ENCODE measurements around the gene LELP1.

The LELP1 gene

GRCh38 chr1:153250166-153250565 lies 46.9 kb downstream of the LELP1 start:
- Histone ChIP-seq H3K27ac (ENCODE audit: low read length) (no peak overlapping the region), H3K4me1 (ENCODE audit: low read length) (peaks cover 36% of the 10 kb centered on the region), H2AFZ (ENCODE audit: low read depth, low read length) (no peak overlapping the region), H3K9ac (ENCODE audit: low read length) (no peak overlapping the region), H3K79me2 (ENCODE audit: low read length) (no peaks in the 10 kb centered on the region), H3K4me2 (ENCODE audit: low read length) (no peak overlapping the region), H4K20me1 (ENCODE audit: insufficient read depth, low read length) (no peaks in the 10 kb centered on the region), H3K4me3 (ENCODE audit: low read length) (no peak overlapping the region), H3K9me3 (ENCODE audit: insufficient read depth, low read length) (no peaks in the 10 kb centered on the region), H3K36me3 (replicated peaks; ENCODE audit: low read depth, low read length) (no peaks in the 10 kb centered on the region), H3K27me3 (ENCODE audit: low read depth, low read length) (no peaks in the 10 kb centered on the region)
- TF ChIP-seq EZH2phosphoT487 (IDR thresholded peaks at IDR 0.05; ENCODE audit: low read depth) = no peak
- TF ChIP-seq, protein P1, sequence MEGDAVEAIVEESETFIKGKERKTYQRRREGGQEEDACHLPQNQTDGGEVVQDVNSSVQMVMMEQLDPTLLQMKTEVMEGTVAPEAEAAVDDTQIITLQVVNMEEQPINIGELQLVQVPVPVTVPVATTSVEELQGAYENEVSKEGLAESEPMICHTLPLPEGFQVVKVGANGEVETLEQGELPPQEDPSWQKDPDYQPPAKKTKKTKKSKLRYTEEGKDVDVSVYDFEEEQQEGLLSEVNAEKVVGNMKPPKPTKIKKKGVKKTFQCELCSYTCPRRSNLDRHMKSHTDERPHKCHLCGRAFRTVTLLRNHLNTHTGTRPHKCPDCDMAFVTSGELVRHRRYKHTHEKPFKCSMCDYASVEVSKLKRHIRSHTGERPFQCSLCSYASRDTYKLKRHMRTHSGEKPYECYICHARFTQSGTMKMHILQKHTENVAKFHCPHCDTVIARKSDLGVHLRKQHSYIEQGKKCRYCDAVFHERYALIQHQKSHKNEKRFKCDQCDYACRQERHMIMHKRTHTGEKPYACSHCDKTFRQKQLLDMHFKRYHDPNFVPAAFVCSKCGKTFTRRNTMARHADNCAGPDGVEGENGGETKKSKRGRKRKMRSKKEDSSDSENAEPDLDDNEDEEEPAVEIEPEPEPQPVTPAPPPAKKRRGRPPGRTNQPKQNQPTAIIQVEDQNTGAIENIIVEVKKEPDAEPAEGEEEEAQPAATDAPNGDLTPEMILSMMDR (IDR thresholded peaks at IDR 0.05; ENCODE audit: low read depth, low read length) = no peak

DNA sequence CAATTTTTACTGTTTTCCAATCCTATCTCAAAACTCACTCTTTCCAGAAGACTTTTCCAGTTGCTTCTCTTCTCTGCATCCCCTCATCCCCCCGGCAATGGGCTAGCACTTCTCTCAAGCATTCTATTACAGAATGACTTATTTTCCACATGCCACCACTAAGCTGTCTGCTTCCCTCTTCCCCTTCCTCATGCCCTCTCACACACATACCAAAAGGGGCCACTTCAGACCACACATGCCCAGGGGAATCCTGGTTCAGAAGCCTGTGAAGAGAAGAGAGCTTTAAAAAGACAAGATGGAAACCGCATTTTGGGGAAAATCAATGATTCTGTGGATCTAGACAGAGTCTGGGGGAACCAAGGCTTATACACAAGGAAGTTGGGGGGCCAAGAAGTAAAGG lies 47.9 kb downstream of the LELP1 start:
- TF ChIP-seq EZH2phosphoT487 (IDR thresholded peaks at IDR 0.05; ENCODE audit: low read depth) = no peak
- TF ChIP-seq, protein P1 (IDR thresholded peaks at IDR 0.05; ENCODE audit: low read depth, low read length) = no peak
- H4K20me1 ChIP-seq (ENCODE audit: insufficient read depth, low read length) = no peaks in the 10 kb centered on the region
- no peaks in the 10 kb centered on the region for H3K27me3 ChIP-seq (ENCODE audit: low read depth, low read length)
- peak overlapping the region; percentile 54 for H3K4me2 ChIP-seq (ENCODE audit: low read length)
- H3K4me1 ChIP-seq (ENCODE audit: low read length) = peaks cover 36% of the 10 kb centered on the region
- H3K9me3 ChIP-seq (ENCODE audit: insufficient read depth, low read length) = no peaks in the 10 kb centered on the region
- H3K79me2 ChIP-seq (ENCODE audit: low read length) = no peaks in the 10 kb centered on the region
- H3K4me3 ChIP-seq (ENCODE audit: low read length) = no peak overlapping the region
- peak overlapping the region; percentile 36 for H3K27ac ChIP-seq (ENCODE audit: low read length)
- peak overlapping the region; percentile 7; the same call in 1 of the 2 replicates for H3K9ac ChIP-seq (ENCODE audit: low read length)
- peak overlapping the region; percentile 83 for H2AFZ ChIP-seq (ENCODE audit: low read depth, low read length)
- no peaks in the 10 kb centered on the region for H3K36me3 ChIP-seq (replicated peaks; ENCODE audit: low read depth, low read length)

DNA sequence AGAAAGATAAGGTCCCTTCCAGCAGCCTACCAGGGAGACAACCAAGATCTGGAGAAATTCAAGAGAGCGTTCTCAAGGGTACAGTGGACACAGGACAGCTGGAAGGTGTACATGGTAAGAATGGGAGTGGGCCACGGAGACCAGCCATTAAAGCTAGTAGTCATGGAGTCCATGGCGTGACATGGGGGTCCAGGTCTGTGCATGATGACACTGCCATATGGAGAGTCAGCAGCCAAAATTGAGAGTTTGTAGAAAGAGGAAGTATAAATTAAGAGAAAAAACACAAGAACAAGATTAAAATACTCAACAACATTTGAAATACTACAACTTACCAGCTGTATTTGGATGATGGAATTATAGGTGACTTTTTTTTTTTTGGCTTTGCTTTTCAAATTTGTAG lies 48.3 kb downstream of the LELP1 start:
- H4K20me1 ChIP-seq (ENCODE audit: insufficient read depth, low read length) = no peaks in the 10 kb centered on the region
- H3K9ac ChIP-seq (ENCODE audit: low read length) = peak overlapping the region; percentile 7; the same call in 1 of the 2 replicates
- no peaks in the 10 kb centered on the region for H3K36me3 ChIP-seq (replicated peaks; ENCODE audit: low read depth, low read length)
- peak overlapping the region; percentile 4; the same call in 1 of the 2 replicates for H3K4me3 ChIP-seq (ENCODE audit: low read length)
- H3K27me3 ChIP-seq (ENCODE audit: low read depth, low read length) = no peaks in the 10 kb centered on the region
- H2AFZ ChIP-seq (ENCODE audit: low read depth, low read length) = peak overlapping the region; percentile 83
- H3K4me2 ChIP-seq (ENCODE audit: low read length) = peak overlapping the region; percentile 54
- no peaks in the 10 kb centered on the region for H3K9me3 ChIP-seq (ENCODE audit: insufficient read depth, low read length)
- TF ChIP-seq, protein P1 (IDR thresholded peaks at IDR 0.05; ENCODE audit: low read depth, low read length) = no peak
- no peak for TF ChIP-seq EZH2phosphoT487 (IDR thresholded peaks at IDR 0.05; ENCODE audit: low read depth)
- H3K27ac ChIP-seq (ENCODE audit: low read length) = peak overlapping the region; percentile 36
- no peaks in the 10 kb centered on the region for H3K79me2 ChIP-seq (ENCODE audit: low read length)
- H3K4me1 ChIP-seq (ENCODE audit: low read length) = peaks cover 36% of the 10 kb centered on the region

DNA sequence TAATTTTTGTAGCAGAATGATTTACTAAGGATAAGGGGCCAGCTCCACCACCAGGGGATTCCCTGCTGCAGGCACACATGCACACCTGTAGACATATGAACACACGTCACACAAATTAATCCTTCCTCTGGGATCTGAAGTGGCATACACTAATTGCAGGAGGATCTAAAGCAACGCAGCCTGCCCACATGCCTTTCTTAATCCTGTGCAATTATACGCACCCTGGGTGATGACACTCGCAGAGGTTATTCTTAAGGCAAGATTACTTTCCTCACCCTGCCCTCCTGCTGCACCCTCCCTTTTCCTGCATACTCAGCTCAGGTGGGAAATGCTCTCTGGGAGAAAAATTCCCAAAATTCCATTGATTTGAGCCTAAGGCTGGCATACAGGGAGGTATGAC lies 48.8 kb downstream of the LELP1 start:
- H3K27ac ChIP-seq (ENCODE audit: low read length) = peak overlapping the region; percentile 36; the same call in 1 of the 2 replicates
- H4K20me1 ChIP-seq (ENCODE audit: insufficient read depth, low read length) = no peaks in the 10 kb centered on the region
- H3K4me2 ChIP-seq (ENCODE audit: low read length) = peak overlapping the region; percentile 54
- H3K4me3 ChIP-seq (ENCODE audit: low read length) = peak overlapping the region; percentile 4; the same call in 1 of the 2 replicates
- H3K4me1 ChIP-seq (ENCODE audit: low read length) = peaks cover 36% of the 10 kb centered on the region
- H3K36me3 ChIP-seq (replicated peaks; ENCODE audit: low read depth, low read length) = no peaks in the 10 kb centered on the region
- TF ChIP-seq EZH2phosphoT487 (IDR thresholded peaks at IDR 0.05; ENCODE audit: low read depth) = no peak
- TF ChIP-seq, protein P1 (IDR thresholded peaks at IDR 0.05; ENCODE audit: low read depth, low read length) = peak; percentile 23
- no peak overlapping the region for H3K9ac ChIP-seq (ENCODE audit: low read length)
- H3K27me3 ChIP-seq (ENCODE audit: low read depth, low read length) = no peaks in the 10 kb centered on the region
- peak overlapping the region; percentile 83; the same call in 1 of the 2 replicates for H2AFZ ChIP-seq (ENCODE audit: low read depth, low read length)
- H3K79me2 ChIP-seq (ENCODE audit: low read length) = no peaks in the 10 kb centered on the region
- H3K9me3 ChIP-seq (ENCODE audit: insufficient read depth, low read length) = no peaks in the 10 kb centered on the region

Measured in OCI-LY3 (cell line).